Hindlimb muscle (tissue), 1 donor: Measurements from ENCODE around the gene APOO. TPM values are rescaled to one million over a fixed set of nuclear protein-coding genes. Genes with fewer than 3 reads are reported as not detected.

ENCODE experiments used
- DNase-seq: peaks from one replicate; pipeline ENCODE4 v3.0.0-alpha.2; 2013
- polyA plus RNA-seq: library from polyadenylated mRNA; unstranded; fragments of 120-200 nt; gene quantifications from one replicate; pipeline ENCODE4 v1.2.1, GENCODE V29; 2013; ENCODE audit not compliant: insufficient read length

The APOO gene
- polyA plus RNA-seq, 1 donor = 19.3 TPM

DNA sequence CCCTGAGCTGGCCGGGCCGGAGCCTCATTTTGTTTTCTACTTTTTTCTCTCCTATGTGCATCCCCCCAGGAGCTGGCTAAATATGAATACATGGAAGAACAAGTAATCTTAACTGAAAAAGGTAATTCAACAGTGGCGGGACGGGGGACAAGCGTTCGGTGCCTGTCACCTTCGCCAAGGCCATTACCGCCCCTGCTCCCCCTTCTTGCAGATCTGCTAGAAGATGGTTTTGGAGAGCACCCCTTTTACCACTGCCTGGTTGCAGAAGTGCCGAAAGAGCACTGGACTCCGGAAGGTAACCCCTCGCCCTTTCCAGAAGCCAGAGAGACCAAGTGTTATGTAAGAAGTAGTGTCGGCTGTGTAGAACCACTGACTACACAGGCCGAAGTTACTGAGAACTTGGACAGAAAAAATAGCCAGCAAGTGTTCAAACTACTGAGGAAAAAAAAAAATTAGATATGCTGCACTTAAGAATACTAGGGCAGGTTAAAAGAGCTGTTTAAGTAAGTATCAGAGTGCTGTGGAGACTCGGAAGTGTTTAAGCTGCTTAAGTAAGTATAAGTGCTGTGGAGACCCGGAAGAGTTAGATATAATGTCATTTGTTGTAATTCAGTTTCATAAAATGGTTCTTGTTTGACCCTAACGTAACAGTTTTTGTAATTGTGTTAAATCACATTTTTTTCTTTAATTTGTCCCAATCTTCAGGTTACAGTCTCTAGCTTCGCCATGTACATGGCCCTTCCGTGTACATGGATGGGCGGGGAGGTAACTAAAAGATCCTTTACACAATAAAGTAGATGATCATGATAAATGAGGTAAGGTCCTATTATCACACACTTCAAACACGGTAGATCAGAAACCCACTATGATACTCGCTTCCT lies 123.9 kb downstream of the APOO start:
- DNase-seq = no peak

Other genes with a start within 250 kb of the APOO start
- 57.3 TPM for gene PRDX4, start 240.4 kb downstream of the APOO start, polyA plus RNA-seq
- 59.3 TPM for gene ACOT9, start 164.7 kb downstream of the APOO start, polyA plus RNA-seq
- gene SAT1, start 124.8 kb downstream of the APOO start, polyA plus RNA-seq = 36.6 TPM
- not detected for gene CXorf58, start 68 bp upstream of the APOO start, polyA plus RNA-seq
- 10.0 TPM for gene KLHL15, start 119.2 kb upstream of the APOO start, polyA plus RNA-seq
- 112 TPM for gene EIF2S3, start 147.0 kb upstream of the APOO start, polyA plus RNA-seq
- gene ZFX, start 241.8 kb upstream of the APOO start, polyA plus RNA-seq = 16.6 TPM